GM18507 (cell line): ENCODE measurements around the gene CPSF4.
"Not testable (repeated sequence)": the region's sequence is repeated elsewhere in the genome, so short reads cannot be mapped to it uniquely, and the experiment has no call there.

ENCODE experiments used
- DNase-seq: peaks from one replicate; pipeline ENCODE4 v3.0.0; 2011; ENCODE audit warnings: low read depth; ENCODE audit not compliant: insufficient read length; ENCODE audit errors: extremely low spot score
- FAIRE-seq: peaks from 2 replicates; lab custom pipeline; 2011; peaks lifted over from hg19 to GRCh38; lab: Jason Lieb, UNC

Gene CPSF4

DNA sequence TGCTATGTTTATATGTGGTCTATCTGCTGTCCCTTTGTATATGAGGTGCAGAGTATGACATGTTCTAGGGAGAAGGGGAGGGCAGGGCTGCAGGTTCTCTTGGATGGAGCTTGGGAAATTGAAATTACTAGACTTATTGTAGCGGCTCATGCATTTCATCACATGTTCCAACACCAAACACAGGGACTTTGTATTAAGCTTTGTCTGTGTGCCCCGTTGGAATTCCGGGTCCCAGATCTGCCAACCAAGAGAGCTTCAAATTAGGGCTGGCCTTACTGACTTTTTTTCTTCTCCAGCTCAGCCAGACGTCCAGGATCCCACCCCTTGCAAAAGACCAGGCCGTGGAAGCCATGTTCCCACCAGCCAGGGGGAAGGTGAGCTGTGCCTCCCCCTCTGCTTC lies 37.4 kb downstream of the CPSF4 start:
- DNase-seq: no peak
- no peak for FAIRE-seq

GRCh38 chr7:99478464-99479440 lies 40.0 kb downstream of the CPSF4 start:
- DNase-seq (no peak), FAIRE-seq (no peak)

GRCh38 chr7:99485094-99485493 lies 46.4 kb downstream of the CPSF4 start:
- DNase-seq (no peak), FAIRE-seq (no peak)

DNA sequence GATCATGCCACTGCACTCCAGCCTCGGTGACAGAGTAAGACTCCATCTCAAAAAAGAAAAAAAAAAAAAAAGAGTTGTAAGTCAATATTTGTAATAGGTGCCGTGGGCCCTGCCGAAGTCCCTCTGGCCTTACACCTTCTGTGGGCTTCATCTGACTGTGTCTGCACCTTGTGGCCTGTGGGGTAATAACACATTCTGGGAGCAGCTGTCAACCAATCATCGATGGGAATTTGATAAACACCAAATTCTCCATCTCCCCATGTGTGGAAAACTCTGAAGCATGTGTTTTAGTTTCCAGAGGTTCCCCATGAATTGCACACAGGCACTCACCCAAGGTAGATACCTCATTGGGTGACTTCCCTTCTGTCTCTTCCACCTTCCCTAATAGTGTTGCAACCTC lies 50.5 kb downstream of the CPSF4 start:
- FAIRE-seq (no peak), DNase-seq (no peak)

DNA sequence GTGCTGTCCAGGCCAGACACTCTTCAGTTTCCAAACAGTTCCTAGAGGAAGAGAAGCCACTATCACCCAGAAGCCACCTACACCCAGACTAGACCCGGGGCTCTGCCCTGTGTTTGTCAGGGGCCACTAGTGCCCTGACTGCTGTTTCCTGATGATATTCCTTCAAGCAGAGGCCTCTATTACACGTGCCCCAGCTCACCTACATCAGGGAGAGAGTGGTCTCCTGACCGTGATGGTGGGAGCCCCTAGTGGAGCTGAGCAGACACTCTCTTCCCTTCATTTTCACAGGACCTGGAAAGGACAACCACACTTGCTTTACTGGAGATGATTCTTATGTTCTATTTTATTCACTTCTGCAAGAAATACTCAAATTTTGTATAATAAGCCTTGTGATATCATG lies 52.1 kb downstream of the CPSF4 start:
- DNase-seq: no peak
- FAIRE-seq: no peak

- DNase-seq: no peak
- FAIRE-seq: no peak
These were observed 55.1 kb downstream of the CPSF4 start for GRCh38 chr7:99493823-99494222.

DNA sequence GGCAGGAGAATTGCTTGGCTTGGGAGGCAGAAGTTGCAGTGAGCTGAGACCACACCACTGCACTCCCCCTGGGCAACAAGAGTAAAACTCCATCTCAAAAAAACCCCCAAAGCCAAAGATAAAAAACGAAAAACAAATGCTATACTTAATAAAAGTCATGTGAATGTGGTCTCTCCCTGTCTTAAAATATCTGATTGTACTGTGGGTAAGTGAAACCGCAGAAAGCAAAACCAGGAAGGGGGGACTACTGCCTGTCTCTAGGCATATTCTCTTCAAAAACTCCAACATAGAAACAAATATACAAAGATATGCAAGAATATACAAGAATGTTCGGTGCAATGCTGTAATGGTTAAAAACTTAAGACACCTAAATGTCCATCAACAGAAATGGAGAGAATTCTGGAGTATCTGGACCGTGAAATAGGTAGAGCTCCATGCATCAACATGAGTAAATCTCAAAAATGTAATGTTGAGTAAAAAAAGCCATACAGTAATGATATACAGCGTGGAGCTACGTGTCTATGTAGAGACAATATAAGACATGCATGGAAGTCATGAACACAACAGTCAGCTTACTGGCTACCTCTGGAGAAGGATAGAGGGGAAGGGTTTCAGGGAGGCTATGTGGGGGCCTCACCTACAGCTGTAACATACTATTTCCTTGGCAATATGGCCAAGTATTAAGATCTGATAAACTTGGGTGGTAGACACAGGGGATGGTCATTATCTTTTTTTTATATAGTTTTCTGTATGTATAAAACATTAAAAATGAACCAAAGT lies 59.2 kb downstream of the CPSF4 start:
- FAIRE-seq (no peak), DNase-seq (no peak)

DNA sequence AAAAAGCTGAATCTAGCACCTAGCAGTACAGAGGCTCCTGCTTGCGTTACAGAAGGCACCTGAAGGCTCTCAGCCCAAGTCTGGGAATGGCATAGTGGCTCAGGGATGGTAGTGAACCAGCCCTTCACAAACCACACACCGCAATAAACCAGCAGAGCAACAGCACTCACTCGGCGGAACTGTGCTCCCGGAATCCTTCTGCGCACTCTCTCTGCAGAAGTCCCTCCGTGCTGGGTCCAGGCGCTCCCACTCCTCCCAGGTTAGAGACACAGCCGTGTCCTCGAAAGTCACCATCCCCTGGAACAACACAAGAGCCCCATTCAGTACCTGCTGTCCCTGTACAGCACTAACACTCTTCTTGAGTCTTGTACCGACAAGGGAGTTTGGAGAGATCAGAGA lies 59.8 kb downstream of the CPSF4 start:
- no peak for DNase-seq
- FAIRE-seq: no peak

GRCh38 chr7:99499371-99499720 lies 60.6 kb downstream of the CPSF4 start:
- FAIRE-seq: no peak
- no peak for DNase-seq

DNA sequence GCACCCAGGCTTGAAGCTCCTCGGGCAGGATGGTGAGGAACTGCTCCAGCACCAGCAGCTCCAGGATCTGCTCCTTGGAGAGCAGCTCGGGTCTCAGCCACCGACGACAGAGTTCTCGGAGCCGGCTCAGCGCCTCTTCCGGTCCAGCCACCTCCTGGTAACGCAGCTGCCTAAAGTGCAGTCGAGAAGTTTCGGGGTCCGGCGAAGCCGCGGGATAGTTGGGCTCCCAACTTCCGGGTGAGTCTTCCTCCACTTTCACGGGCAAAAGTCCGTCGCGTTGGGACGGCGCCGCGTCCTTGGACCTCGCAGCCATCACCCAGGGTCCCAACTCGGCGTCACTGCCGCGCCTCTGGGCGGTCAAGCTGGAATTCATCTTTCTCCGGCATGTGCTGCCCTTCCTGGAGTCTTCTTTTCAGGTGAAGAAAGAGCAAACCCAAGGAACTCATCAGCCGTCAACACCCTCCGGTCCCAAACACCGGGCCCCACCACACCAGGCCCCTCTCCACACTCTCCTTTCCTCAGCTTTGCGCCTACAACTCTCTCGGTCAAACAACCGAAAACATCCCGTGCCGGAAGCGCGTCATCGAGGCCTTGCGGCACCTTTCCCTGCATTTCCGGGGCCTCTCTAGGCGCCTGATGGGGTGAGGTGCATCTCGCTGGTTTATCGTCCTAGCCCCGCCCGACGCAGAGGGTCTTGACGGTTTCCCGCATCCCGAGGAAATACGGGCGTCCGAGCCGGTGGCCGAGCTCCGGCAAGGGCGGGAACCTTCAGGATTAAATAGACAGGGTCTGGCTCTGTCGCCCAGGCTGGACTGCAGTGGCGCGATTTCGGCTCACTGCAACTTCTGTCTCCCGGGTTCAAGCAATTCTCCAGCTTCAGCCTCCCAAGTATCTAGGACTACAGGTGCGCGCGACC lies 61.2 kb downstream of the CPSF4 start, which contains the start of gene ZNF394:
Gene ZNF394 (minus strand): TSS at position 561 of the 916 bp plus-strand sequence. CDS start 188 bp downstream, at position 373.
- DNase-seq (peak; percentile 76), FAIRE-seq (peak; percentile 94)

DNA sequence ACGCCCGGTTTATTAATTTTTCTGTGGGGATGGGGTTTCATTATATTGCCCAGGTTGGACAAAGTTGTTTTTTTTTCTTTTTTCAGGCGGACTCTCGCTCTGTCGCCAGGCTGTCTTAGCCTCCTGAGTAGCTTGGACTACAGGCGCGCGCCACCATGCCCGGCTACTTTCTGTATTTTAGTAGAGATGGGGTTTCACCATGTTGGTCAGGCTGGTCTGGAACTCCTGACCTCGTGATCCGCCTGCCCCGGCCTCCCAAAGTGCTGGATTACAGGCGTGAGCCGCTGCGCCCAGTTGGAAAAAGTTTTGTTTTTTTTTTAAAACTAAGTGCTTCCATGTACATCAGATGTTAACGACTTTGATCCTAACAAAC lies 61.9 kb downstream of the CPSF4 start:
- no peak for DNase-seq

DNA sequence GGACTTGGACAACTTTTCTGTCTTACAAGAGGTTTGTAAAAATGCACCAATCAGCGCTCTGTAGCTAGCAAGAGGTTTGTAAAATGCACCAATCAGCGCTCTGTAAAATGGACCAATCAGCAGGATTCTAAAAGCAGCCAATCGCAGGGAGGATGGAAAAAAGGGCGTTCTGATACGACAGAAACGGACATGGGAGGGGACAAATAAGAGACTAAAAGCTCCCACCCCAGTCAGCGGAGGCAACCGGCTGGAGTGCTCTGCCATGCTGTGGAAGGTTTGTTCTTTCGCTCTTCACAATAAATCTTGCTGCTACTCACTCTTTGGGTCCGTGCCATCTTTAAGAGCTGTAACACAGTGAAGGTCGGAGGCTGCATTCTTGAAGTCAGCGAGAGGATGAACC lies 62.5 kb downstream of the CPSF4 start:
- DNase-seq, FAIRE-seq: not testable (repeated sequence)

More for the DNA sequence above, 61.9 kb downstream of the CPSF4 start:
- no peak for FAIRE-seq

DNA sequence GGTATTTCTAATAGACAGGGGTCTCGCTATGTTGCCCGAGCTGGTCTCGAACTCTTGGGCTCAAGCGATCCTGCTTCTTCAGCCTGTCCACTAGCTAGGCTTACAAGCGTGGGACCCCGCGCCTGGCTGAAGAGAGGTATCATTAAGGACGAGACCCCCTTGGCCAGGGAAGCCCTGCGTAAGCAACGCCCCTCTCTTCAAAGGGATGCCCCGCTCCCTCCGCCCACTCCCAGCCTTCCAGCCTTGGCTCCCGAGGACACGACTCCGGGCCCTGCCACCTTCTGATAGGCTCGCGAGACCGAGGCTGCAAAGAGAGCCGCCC lies 65.5 kb downstream of the CPSF4 start:
- FAIRE-seq (no peak), DNase-seq (no peak)

GRCh38 chr7:99504603-99505323 lies 66.0 kb downstream of the CPSF4 start, which contains the start of gene ZKSCAN5:
Gene ZKSCAN5, plus strand, starts transcription at chr7:99504662. Its CDS starts 1,383 bp downstream, at chr7:99506045.
- FAIRE-seq: peak; percentile 83
- DNase-seq: peak; percentile 89

DNA sequence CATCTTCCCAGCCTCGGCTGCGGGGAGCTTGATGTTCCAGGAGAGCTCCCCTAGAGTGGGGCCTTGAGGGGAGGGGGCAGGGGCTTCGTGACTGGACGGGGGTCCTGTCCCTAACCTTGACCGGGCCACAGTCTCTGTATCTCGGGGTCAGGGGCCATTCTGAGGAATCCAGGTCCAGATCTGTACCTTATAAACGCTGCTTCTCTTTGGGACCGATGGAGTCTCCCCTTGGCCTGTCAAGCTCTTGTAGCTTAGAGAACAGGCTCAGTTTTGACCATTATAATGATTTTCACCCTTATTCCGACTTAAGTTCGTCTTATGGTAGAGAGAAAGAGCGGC lies 66.5 kb downstream of the CPSF4 start:
- FAIRE-seq (no peak), DNase-seq (no peak)
